DMS53 treated with DMSO at 0.1 percent for 48 hours (cell line): ENCODE data around the gene HDGFL3.

Experiments
- DNase-seq: peaks from one replicate; lab custom pipeline; 2025; ENCODE audit not compliant: unreplicated experiment; lab: John Stamatoyannopoulos, UW

HDGFL3 gene

GRCh38 chr15:83129791-83130190 is 77.8 kb downstream of the HDGFL3 start:
- no peak for DNase-seq

- no peak for DNase-seq
Measured at GRCh38 chr15:83127547-83128150, 80.0 kb downstream of the HDGFL3 start.

GRCh38 chr15:83123529-83123928 is 84.1 kb downstream of the HDGFL3 start:
- no peak for DNase-seq

- DNase-seq: no peak
Measured at GRCh38 chr15:83119968-83120581, 87.5 kb downstream of the HDGFL3 start.

- no peak for DNase-seq
Measured at GRCh38 chr15:83118968-83119367, 88.7 kb downstream of the HDGFL3 start.

- no peak for DNase-seq
Measured at GRCh38 chr15:83118291-83118827, 89.3 kb downstream of the HDGFL3 start.

- DNase-seq: no peak
Measured at GRCh38 chr15:83115831-83116565, 91.6 kb downstream of the HDGFL3 start.

GRCh38 chr15:83115410-83115809 is 92.2 kb downstream of the HDGFL3 start:
- DNase-seq: no peak

- DNase-seq: no peak
Measured at GRCh38 chr15:83114856-83115255, 92.8 kb downstream of the HDGFL3 start.

- no peak for DNase-seq
Measured at GRCh38 chr15:83113881-83114674, 93.5 kb downstream of the HDGFL3 start.

- no peak for DNase-seq
Measured at GRCh38 chr15:83112956-83113299, 94.7 kb downstream of the HDGFL3 start.

GRCh38 chr15:83112233-83112955 is 95.2 kb downstream of the HDGFL3 start:
- no peak for DNase-seq

- no peak for DNase-seq
Measured at GRCh38 chr15:83111149-83111548, 96.5 kb downstream of the HDGFL3 start.

- DNase-seq: no peak
Measured at GRCh38 chr15:83110381-83110780, 97.2 kb downstream of the HDGFL3 start.

- no peak for DNase-seq
Measured at GRCh38 chr15:83109532-83109931, 98.1 kb downstream of the HDGFL3 start.

GRCh38 chr15:83108266-83109219 is 99.1 kb downstream of the HDGFL3 start:
- DNase-seq: peak; percentile 65

GRCh38 chr15:83107841-83108181 is 99.8 kb downstream of the HDGFL3 start:
- no peak for DNase-seq

GRCh38 chr15:83106994-83107840 is 100.4 kb downstream of the HDGFL3 start, which contains the start of gene TM6SF1:
Gene TM6SF1 (plus strand): TSS chr15:83107645. CDS start chr15:83107681, 36 bp downstream.
- peak; percentile 33 for DNase-seq

GRCh38 chr15:83105440-83105839 is 102.2 kb downstream of the HDGFL3 start:
- no peak for DNase-seq
